GM12878 (cell line): Measurements from ENCODE around the gene LRP1. TPM values are rescaled to one million over a fixed set of nuclear protein-coding genes. Genes with fewer than 3 reads are reported as not detected.

ENCODE experiments used
- ATAC-seq: fragments of 200-7000 bp; cut with Tn5 transposase; 3 replicates; pipeline ENCODE4 v1.9.1; 2020; ENCODE audit warnings: mild to moderate bottlenecking, moderate library complexity
- BruUV-seq: library from RNA; stranded (reverse); fragments of 400-500 nt; replicated peaks from 2 replicates; lab custom pipeline; 2021; lab: Mats Ljungman, UMichigan
- CTCF ChIA-PET: fragments of 300-600 bp; sonication (Branson Sonifier 250); formaldehyde crosslinking; extraction: SDS; loops from one replicate; lab custom pipeline; 2021; ENCODE audit warnings: inconsistent platforms; lab: Yijun Ruan, JAX
- POLR2A ChIA-PET: fragments of 350-600 bp; formaldehyde crosslinking; extraction: SDS; loops from one replicate; lab custom pipeline; 2021; ENCODE audit warnings: inconsistent platforms; lab: Charles Lee
- RAD21 ChIA-PET: fragments of 300-600 bp; sonication (Branson Sonifier 250); formaldehyde crosslinking; loops from one replicate; lab custom pipeline; 2023; ENCODE audit warnings: antibody characterized with exemption; ENCODE audit not compliant: unreplicated experiment; lab: Charles Lee
- SMC1A ChIA-PET: fragments of 300-600 bp; sonication (Branson Sonifier 250); formaldehyde crosslinking; loops from one replicate; lab custom pipeline; 2023; ENCODE audit not compliant: unreplicated experiment, uncharacterized antibody; lab: Charles Lee
- DNase-seq: peaks from one replicate; pipeline ENCODE4 v3.0.0-alpha.2; 2011; ENCODE audit warnings: low read depth, low spot score
- FAIRE-seq: peaks from 3 replicates; lab custom pipeline; 2011; peaks lifted over from hg19 to GRCh38; lab: Jason Lieb, UNC
- H2AFZ ChIP-seq: 2 replicates; pipeline ENCODE4 v1.6.0; 2011; ENCODE audit warnings: low read depth, low read length, control low read depth; ENCODE audit not compliant: control insufficient read depth
- H3K27ac ChIP-seq: 2 replicates; pipeline ENCODE4 v1.5.1; 2011; ENCODE audit warnings: control low read depth; ENCODE audit not compliant: control insufficient read depth, insufficient read depth
- H3K27me3 ChIP-seq, 2 experiments: replicated peaks in 1 of 2; 2 replicates each; pipeline versions ENCODE4 v1.6.0 to v1.6.1; 2011; ENCODE audit warnings: low read length in 1 of 2; ENCODE audit not compliant: control insufficient read depth in 2 of 2, insufficient read depth in 2 of 2
- H3K36me3 ChIP-seq, 2 experiments: 2 replicates each; pipeline ENCODE4 v1.5.1; 2011; ENCODE audit warnings: low read length in 1 of 2; ENCODE audit not compliant: control insufficient read depth in 2 of 2, insufficient read depth in 2 of 2
- H3K4me1 ChIP-seq: 2 replicates; pipeline ENCODE4 v1.6.1; 2011; ENCODE audit warnings: mild to moderate bottlenecking, low read length, moderate library complexity, mixed read lengths; ENCODE audit not compliant: control insufficient read depth, insufficient read depth
- H3K4me2 ChIP-seq: 2 replicates; pipeline ENCODE4 v1.6.0; 2011; ENCODE audit warnings: control low read depth; ENCODE audit not compliant: control insufficient read depth, insufficient read depth
- H3K4me3 ChIP-seq: fragments of 200-600 bp; sonication (generic); 2 replicates; pipeline ENCODE4 v1.5.1; 2016
- H3K79me2 ChIP-seq: 2 replicates; pipeline ENCODE4 v1.6.0; 2011; ENCODE audit warnings: low read length; ENCODE audit not compliant: control insufficient read depth, insufficient read depth
- H3K9ac ChIP-seq: 2 replicates; pipeline ENCODE4 v1.8.0; 2011; ENCODE audit warnings: low read length, control low read depth, mixed read lengths; ENCODE audit not compliant: control insufficient read depth, insufficient read depth
- H3K9me3 ChIP-seq: replicated peaks from 3 replicates; pipeline ENCODE4 v1.5.1; 2011; ENCODE audit warnings: mild to moderate bottlenecking, low read length; ENCODE audit not compliant: control insufficient read depth, insufficient read depth
- H4K20me1 ChIP-seq: 2 replicates; pipeline ENCODE4 v1.6.0; 2011; ENCODE audit not compliant: control insufficient read depth, insufficient read depth
- ATF7 ChIP-seq: fragments of 450-650 bp; IDR thresholded peaks from 2 replicates; pipeline ENCODE4 v1.6.1; 2016; ENCODE audit warnings: low read depth, mild to moderate bottlenecking
- BHLHE40 ChIP-seq, 2 experiments: fragments of 450-650 bp in 1 of 2; IDR thresholded peaks; 2 replicates each; pipeline ENCODE4 v1.6.1; 2011 to 2017; ENCODE audit warnings: low read depth in 2 of 2, borderline replicate concordance in 1 of 2, improper control_type of control experiment in 1 of 2, low read length in 1 of 2, mild to moderate bottlenecking in 1 of 2
- CBX5 ChIP-seq: sonication (generic); IDR thresholded peaks from 2 replicates; pipeline ENCODE4 v1.6.1; 2016; ENCODE audit warnings: low read depth, moderate library complexity, mild to moderate bottlenecking, inconsistent platforms
- CREM ChIP-seq: IDR thresholded peaks from 2 replicates; pipeline ENCODE4 v1.6.1; 2014; ENCODE audit warnings: antibody characterized with exemption, low read depth
- EED ChIP-seq: sonication (generic); IDR thresholded peaks from 2 replicates; pipeline ENCODE4 v1.6.1; 2016; ENCODE audit warnings: antibody characterized with exemption, low read depth
- EGR1 ChIP-seq, 2 experiments: IDR thresholded peaks; 1 replicate in 1 of 2; 2 replicates in 1 of 2; pipeline ENCODE4 v1.6.1; 2011 to 2012; ENCODE audit warnings: low read depth in 2 of 2, low read length in 2 of 2, borderline replicate concordance in 1 of 2, mild to moderate bottlenecking in 1 of 2, moderate library complexity in 1 of 2
- GATAD2B ChIP-seq: fragments of 450-650 bp; conservative IDR thresholded peaks from 2 replicates; pipeline ENCODE4 v1.6.1; 2017; ENCODE audit warnings: low read depth, mild to moderate bottlenecking, moderate library complexity
- IKZF1 ChIP-seq: fragments of 450-650 bp; conservative IDR thresholded peaks from 2 replicates; pipeline ENCODE4 v1.6.1; 2017; ENCODE audit warnings: antibody characterized with exemption, mild to moderate bottlenecking
- IKZF2 ChIP-seq, 2 experiments: fragments of 450-650 bp; IDR thresholded peaks; 2 replicates each; pipeline ENCODE4 v1.6.1; 2017; ENCODE audit warnings: mild to moderate bottlenecking in 2 of 2, moderate library complexity in 2 of 2
- IRF4 ChIP-seq: IDR thresholded peaks from 2 replicates; pipeline ENCODE4 v1.6.1; 2011; ENCODE audit warnings: low read depth, low read length
- MTA2 ChIP-seq: fragments of 450-650 bp; IDR thresholded peaks from 2 replicates; pipeline ENCODE4 v1.6.1; 2016; ENCODE audit warnings: low read depth, mild to moderate bottlenecking, moderate library complexity
- NR2F1 ChIP-seq: fragments of 450-650 bp; conservative IDR thresholded peaks from 2 replicates; pipeline ENCODE4 v1.6.1; 2017; ENCODE audit warnings: mild to moderate bottlenecking
- PAX5 ChIP-seq: IDR thresholded peaks from 2 replicates; pipeline ENCODE4 v1.6.1; 2011; ENCODE audit warnings: low read depth, low read length, borderline replicate concordance
- PML ChIP-seq: IDR thresholded peaks from 2 replicates; pipeline ENCODE4 v1.6.1; 2012; ENCODE audit warnings: low read length, inconsistent platforms
- POLR2A ChIP-seq: IDR thresholded peaks from 2 replicates; pipeline ENCODE4 v1.6.1; 2011; ENCODE audit warnings: low read depth, mild to moderate bottlenecking, low read length
- POLR2AphosphoS2 ChIP-seq: IDR thresholded peaks from 2 replicates; pipeline ENCODE4 v1.6.1; 2011; ENCODE audit warnings: low read depth, mild to moderate bottlenecking, low read length, improper control_type of control experiment, moderate library complexity
- RCOR1 ChIP-seq: conservative IDR thresholded peaks from 2 replicates; pipeline ENCODE4 v1.6.1; 2012; ENCODE audit warnings: low read depth, low read length, improper control_type of control experiment
- SIN3A ChIP-seq: IDR thresholded peaks from 2 replicates; pipeline ENCODE4 v1.6.1; 2012; ENCODE audit warnings: low read depth, low read length, improper control_type of control experiment
- SMARCA5 ChIP-seq: fragments of 450-650 bp; IDR thresholded peaks from 2 replicates; pipeline ENCODE4 v1.6.1; 2017; ENCODE audit warnings: mild to moderate bottlenecking
- SMC3 ChIP-seq: IDR thresholded peaks from 2 replicates; pipeline ENCODE4 v1.6.1; 2011; ENCODE audit warnings: low read length, improper control_type of control experiment, borderline replicate concordance
- TBL1XR1 ChIP-seq: IDR thresholded peaks from 2 replicates; pipeline ENCODE4 v1.6.1; 2012; ENCODE audit warnings: low read depth, low read length, improper control_type of control experiment
- WGBS: methylation state at CpG from one replicate; pipeline ENCODE4 v1.1.6; 2016; ENCODE audit warnings: low lambda C conversion rate; ENCODE audit not compliant: insufficient replicate concordance, insufficient coverage; ENCODE audit errors: missing lambda C conversion rate; 5-methylcytosine and 5-hydroxymethylcytosine counted together
- in situ Hi-C: fragments of 300-500 bp; cut with MboI; formaldehyde crosslinking; loops from 9 replicates; pipeline ENCODE4 v1.14.3; 2018; ENCODE audit warnings: mixed read lengths
- intact Hi-C: fragments of 100-400 bp; cut with micrococcal nuclease; formaldehyde crosslinking; loops from one replicate; pipeline ENCODE4 v1.14.2; 2022; ENCODE audit not compliant: unreplicated experiment
- polyA plus RNA-seq, 11 experiments: library from polyadenylated mRNA; depleted of rRNA in 4 of 11; unstranded in 6 of 11; stranded (reverse) in 5 of 11; fragments of >200 nt; fragmentation: Nextera tagmentation in 4 of 11; fragmentation: Illumina TruSeq in 1 of 11; extraction: Ambion mirVana in 4 of 11; extraction: Trizol in 1 of 11; gene quantifications; 1 replicate in 1 of 11; 2 replicates in 10 of 11; pipeline versions ENCODE4 v1.2.1 to v1.2.3, GENCODE V29; 2011 to 2016; ENCODE audit warnings: inconsistent platforms in 2 of 11, missing spikeins in 2 of 11, low read depth in 1 of 11
- total RNA-seq, 4 experiments: library from RNA; depleted of rRNA in 3 of 4; stranded (reverse); fragments of >200 nt in 3 of 4; fragmentation: Illumina TruSeq in 1 of 4; extraction: Trizol in 1 of 4; gene quantifications; 2 replicates each; pipeline versions ENCODE4 v1.2.1 to v1.2.3, GENCODE V29; 2013 to 2021
- TF ChIP-seq, protein P1 (sequence below): IDR thresholded peaks from 2 replicates; pipeline ENCODE4 v1.6.1; 2012; ENCODE audit warnings: low read depth, low read length, improper control_type of control experiment

LRP1 gene
- total and polyA plus RNA-seq, 10 of the 15 experiments (the other 5 are each of a cell fraction or from before 2014, with no cell fraction given) = under 0.01 to 1.1 (median 0.20) TPM; not detected in 2

DNA sequence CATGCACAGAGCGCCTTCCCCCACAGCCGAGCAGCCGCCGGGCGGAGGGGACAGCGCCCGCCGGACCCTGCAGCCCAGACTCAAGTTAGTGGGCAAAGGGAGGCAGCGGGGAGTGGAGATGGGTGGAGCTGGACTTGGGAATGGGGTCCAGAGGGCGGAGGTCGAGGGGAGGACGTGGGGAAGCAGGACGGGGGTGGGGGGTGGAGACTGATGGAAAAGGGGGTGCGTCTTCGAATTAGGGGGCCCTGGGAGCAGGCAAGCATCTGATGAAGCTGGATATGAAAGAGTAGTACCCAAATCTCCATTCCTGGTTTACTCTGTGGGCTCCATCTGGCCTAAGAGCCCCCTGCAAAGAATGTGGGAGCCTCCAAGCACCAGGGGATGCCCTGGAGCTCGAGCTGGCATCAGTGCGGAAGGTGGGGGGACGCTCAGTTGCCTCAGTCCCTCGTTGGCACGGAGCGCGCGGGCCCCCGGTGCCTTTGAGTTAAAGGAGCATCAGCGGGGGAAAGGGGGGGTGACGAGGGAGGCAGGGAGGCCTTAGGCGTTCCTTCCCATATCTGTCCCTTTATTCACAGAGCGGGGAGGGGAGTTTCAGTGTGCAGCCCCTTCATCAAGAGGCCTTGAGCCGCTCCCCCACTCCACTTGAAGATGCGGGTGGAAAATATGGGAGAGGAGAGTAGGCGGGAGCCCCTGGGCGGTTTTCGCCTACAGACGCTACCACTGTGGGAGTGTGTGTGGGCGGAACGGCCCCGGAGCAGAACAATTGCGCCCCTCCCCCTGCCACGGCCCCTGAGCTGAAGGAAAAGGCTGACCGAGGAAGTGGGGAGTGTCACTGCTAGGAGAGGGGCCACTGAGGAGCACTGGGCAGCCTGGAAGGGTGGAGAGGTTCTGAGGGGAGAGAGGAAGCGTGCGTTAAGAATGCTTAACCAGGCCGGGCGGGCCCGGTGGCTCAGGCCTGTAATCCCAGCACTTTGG, 38.7 kb upstream of the LRP1 start:
- Histone ChIP-seq H3K27ac (peak overlapping the region; percentile 61), H3K4me1 (peaks cover 38% of the 10 kb centered on the region), H2AFZ (peak overlapping the region; percentile 38), H4K20me1 (no peaks in the 10 kb centered on the region), H3K4me3 (peak overlapping the region; percentile 93), H3K9ac (peak overlapping the region; percentile 70), H3K9me3 (no peaks in the 10 kb centered on the region), H3K36me3 (peaks cover 6 to 14% of the 10 kb centered on the region in 2 experiments; a peak in 3 of 4 replicates), H3K79me2 (peaks cover 34% of the 10 kb centered on the region), H3K4me2 (peak overlapping the region; percentile 81), H3K27me3 (no peaks in the 10 kb centered on the region)
- ChIA-PET SMC1A (interaction anchor here (0.9 to 9.2 kb wide), 5 partner anchors 10 to 24 kb away, joined by 3 to 169 read pairs (median 11); partner anchors contain the start of gene STAT6), CTCF (interaction anchor here (0.6 to 9.0 kb wide), 6 partner anchors 10 to 1911 kb away, joined by 3 to 205 read pairs (median 38); partner anchors contain the start of genes NEMP1 and STAT6), POLR2A (interaction anchor here (0.6 to 7.6 kb wide), 6 partner anchors 8 to 24 kb away, joined by 3 to 74 read pairs (median 6); partner anchors contain the start of genes NEMP1 and STAT6), RAD21 (interaction anchor here (0.6 to 8.8 kb wide), 7 partner anchors 10 to 338 kb away, joined by 3 to 199 read pairs (median 7); partner anchors contain the start of genes LRP1, NEMP1 and STAT6)
- DNase-seq (no peak), ATAC-seq (no peak), FAIRE-seq (peak; percentile 56)
- intact Hi-C loops = loop anchor here (5.0 kb wide), 2 partner anchors 402 to 452 kb away; partner anchors contain the start of gene PTGES3
- BruUV-seq = TSS peak; percentile 48
- 1% methylated on average over 39 of the region's 45 CpGs for WGBS
- in situ Hi-C loops = loop anchor here (10.0 kb wide), 1 partner anchor 455 kb away; the partner anchor contains the start of gene BAZ2A
- TF ChIP-seq PML = no peak
- TF ChIP-seq EGR1 (IDR thresholded peaks at IDR 0.05; ENCODE audit: borderline replicate concordance in 1 of 2, low read depth in 2 of 2, low read length in 2 of 2) = peak; percentile 17 to 95
- peak; percentile 28; the same call in 1 of the 2 replicates for TF ChIP-seq NR2F1
- peak; percentile 19; the same call in 1 of the 2 replicates for TF ChIP-seq CREM
- peak; percentile 22 to 30; a peak in 2 of 4 replicates for TF ChIP-seq BHLHE40 (IDR thresholded peaks at IDR 0.05; ENCODE audit: borderline replicate concordance in 1 of 2, low read depth in 2 of 2, low read length in 1 of 2)
- TF ChIP-seq SMC3 = no peak
- no peak for TF ChIP-seq CBX5
- TF ChIP-seq IKZF2 (IDR thresholded peaks at IDR 0.05) = peak; percentile 44 to 60; a peak in 3 of 4 replicates
- TF ChIP-seq, protein P1, sequence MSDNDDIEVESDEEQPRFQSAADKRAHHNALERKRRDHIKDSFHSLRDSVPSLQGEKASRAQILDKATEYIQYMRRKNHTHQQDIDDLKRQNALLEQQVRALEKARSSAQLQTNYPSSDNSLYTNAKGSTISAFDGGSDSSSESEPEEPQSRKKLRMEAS = no peak
- TF ChIP-seq ATF7 = peak; percentile 79
- 0 out of 2 replicates have a peak, but pooled peaks have one; percentile 10 for TF ChIP-seq SIN3A
- TF ChIP-seq EED = peak; percentile 55
- TF ChIP-seq IRF4 = no peak
- 0 out of 2 replicates have a peak, but pooled peaks have one; percentile 24 for TF ChIP-seq PAX5
- 0 out of 2 replicates have a peak, but pooled peaks have one; percentile 36 for TF ChIP-seq SMARCA5
- TF ChIP-seq TBL1XR1 = no peak
- peak; percentile 49; the same call in 1 of the 2 replicates for TF ChIP-seq POLR2A
- TF ChIP-seq GATAD2B = peak; percentile 74; the same call in 1 of the 2 replicates
- peak; percentile 79 for TF ChIP-seq IKZF1
- TF ChIP-seq MTA2 = 0 out of 2 replicates have a peak, but pooled peaks have one; percentile 10
- 0 out of 2 replicates have a peak, but pooled peaks have one; percentile 50 for TF ChIP-seq RCOR1
- TF ChIP-seq POLR2AphosphoS2 = 0 out of 2 replicates have a peak, but pooled peaks have one; percentile 35
